Stimulated activated CD8-positive, alpha-beta memory T cell treated with anti-CD3 and anti-CD28 coated beads, Interleukin-7, amount 100 ng/mL, for 1 hour (primary cell): ENCODE data around the gene PDPK1.
"Not testable (repeated sequence)": the region's sequence is repeated elsewhere in the genome, so short reads cannot be mapped to it uniquely, and the experiment has no call there.

Experiments used
- DNase-seq, 2 donors: peaks; one replicate each; pipeline ENCODE4 v3.0.0-alpha.2; 2020; ENCODE audit warnings: low read depth in 2 of 2

Gene PDPK1

GRCh38 chr16:2611877-2612276 is 74.1 kb downstream of the PDPK1 start:
- DNase-seq, result not testable (repeated sequence)

- not testable (repeated sequence) for DNase-seq
Observed at GRCh38 chr16:2613251-2613650, 75.4 kb downstream of the PDPK1 start.

GRCh38 chr16:2614761-2615191 is 77.0 kb downstream of the PDPK1 start:
- DNase-seq, result no peak

GRCh38 chr16:2618964-2619363 is 81.1 kb downstream of the PDPK1 start:
- not testable (repeated sequence) for DNase-seq

GRCh38 chr16:2619628-2620027 is 81.8 kb downstream of the PDPK1 start:
- not testable (repeated sequence) for DNase-seq

- not testable (repeated sequence) for DNase-seq
Observed at GRCh38 chr16:2620870-2621269, 83.0 kb downstream of the PDPK1 start.

GRCh38 chr16:2621395-2621794 is 83.6 kb downstream of the PDPK1 start:
- DNase-seq, result not testable (repeated sequence)

GRCh38 chr16:2627075-2627474 is 89.3 kb downstream of the PDPK1 start:
- not testable (repeated sequence) for DNase-seq

- DNase-seq, result not testable (repeated sequence)
Observed at GRCh38 chr16:2631203-2631602, 93.4 kb downstream of the PDPK1 start.

GRCh38 chr16:2632291-2632690 is 94.5 kb downstream of the PDPK1 start:
- not testable (repeated sequence) for DNase-seq

- DNase-seq, result not testable (repeated sequence)
Observed at GRCh38 chr16:2639071-2639721, 101.4 kb downstream of the PDPK1 start.

- DNase-seq, result not testable (repeated sequence)
Observed at GRCh38 chr16:2639722-2640072, 101.9 kb downstream of the PDPK1 start.

GRCh38 chr16:2642561-2642960 is 104.7 kb downstream of the PDPK1 start:
- DNase-seq, result not testable (repeated sequence)

- not testable (repeated sequence) for DNase-seq
Observed at GRCh38 chr16:2644754-2645453, 107.1 kb downstream of the PDPK1 start.

GRCh38 chr16:2651268-2651871 is 113.5 kb downstream of the PDPK1 start:
- not testable (repeated sequence) for DNase-seq
